ENCODE measurements around the gene CANT1. TPM values are rescaled to one million over a fixed set of nuclear protein-coding genes. Genes with fewer than 3 reads are reported as not detected.

CANT1 gene
- total RNA-seq, 1 donor from 2014 or later: 75.1 TPM

DNA sequence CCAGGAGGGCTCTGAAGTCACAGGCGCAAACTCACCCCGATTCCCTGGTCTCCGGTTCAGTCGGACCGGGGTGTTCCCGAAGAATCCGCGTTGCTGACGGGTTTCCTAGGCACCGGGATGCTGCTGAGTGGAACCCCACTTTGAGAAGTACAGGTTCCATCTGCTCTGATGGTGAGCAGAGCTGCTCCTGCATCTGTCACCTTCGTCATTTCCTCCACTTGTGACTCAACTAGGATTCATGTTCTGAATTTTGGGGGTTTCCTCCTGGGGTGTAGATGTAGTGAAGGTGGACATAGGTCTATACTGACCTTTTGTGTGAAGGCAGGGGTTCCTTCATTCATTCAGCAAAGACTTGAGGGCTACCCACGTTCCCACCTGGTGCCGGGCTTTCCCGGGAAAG, 54.9 kb downstream of the CANT1 start:
- H3K36me3 Mint-ChIP-seq: no peaks in the 10 kb centered on the region
- no peaks in the 10 kb centered on the region for H3K27me3 Mint-ChIP-seq
- TF ChIP-seq, protein P1, sequence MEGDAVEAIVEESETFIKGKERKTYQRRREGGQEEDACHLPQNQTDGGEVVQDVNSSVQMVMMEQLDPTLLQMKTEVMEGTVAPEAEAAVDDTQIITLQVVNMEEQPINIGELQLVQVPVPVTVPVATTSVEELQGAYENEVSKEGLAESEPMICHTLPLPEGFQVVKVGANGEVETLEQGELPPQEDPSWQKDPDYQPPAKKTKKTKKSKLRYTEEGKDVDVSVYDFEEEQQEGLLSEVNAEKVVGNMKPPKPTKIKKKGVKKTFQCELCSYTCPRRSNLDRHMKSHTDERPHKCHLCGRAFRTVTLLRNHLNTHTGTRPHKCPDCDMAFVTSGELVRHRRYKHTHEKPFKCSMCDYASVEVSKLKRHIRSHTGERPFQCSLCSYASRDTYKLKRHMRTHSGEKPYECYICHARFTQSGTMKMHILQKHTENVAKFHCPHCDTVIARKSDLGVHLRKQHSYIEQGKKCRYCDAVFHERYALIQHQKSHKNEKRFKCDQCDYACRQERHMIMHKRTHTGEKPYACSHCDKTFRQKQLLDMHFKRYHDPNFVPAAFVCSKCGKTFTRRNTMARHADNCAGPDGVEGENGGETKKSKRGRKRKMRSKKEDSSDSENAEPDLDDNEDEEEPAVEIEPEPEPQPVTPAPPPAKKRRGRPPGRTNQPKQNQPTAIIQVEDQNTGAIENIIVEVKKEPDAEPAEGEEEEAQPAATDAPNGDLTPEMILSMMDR (conservative IDR thresholded peaks at IDR 0.05): no peak
- H3K9me3 Mint-ChIP-seq: peaks cover 6% of the 10 kb centered on the region
- peaks cover 24% of the 10 kb centered on the region for H3K4me1 Mint-ChIP-seq (ENCODE audit: unreplicated experiment)
- no peak for DNase-seq (ENCODE audit: extremely low spot score, unreplicated experiment)
- H3K27ac Mint-ChIP-seq: no peak overlapping the region
- no peak overlapping the region for H3K4me3 Mint-ChIP-seq

DNA sequence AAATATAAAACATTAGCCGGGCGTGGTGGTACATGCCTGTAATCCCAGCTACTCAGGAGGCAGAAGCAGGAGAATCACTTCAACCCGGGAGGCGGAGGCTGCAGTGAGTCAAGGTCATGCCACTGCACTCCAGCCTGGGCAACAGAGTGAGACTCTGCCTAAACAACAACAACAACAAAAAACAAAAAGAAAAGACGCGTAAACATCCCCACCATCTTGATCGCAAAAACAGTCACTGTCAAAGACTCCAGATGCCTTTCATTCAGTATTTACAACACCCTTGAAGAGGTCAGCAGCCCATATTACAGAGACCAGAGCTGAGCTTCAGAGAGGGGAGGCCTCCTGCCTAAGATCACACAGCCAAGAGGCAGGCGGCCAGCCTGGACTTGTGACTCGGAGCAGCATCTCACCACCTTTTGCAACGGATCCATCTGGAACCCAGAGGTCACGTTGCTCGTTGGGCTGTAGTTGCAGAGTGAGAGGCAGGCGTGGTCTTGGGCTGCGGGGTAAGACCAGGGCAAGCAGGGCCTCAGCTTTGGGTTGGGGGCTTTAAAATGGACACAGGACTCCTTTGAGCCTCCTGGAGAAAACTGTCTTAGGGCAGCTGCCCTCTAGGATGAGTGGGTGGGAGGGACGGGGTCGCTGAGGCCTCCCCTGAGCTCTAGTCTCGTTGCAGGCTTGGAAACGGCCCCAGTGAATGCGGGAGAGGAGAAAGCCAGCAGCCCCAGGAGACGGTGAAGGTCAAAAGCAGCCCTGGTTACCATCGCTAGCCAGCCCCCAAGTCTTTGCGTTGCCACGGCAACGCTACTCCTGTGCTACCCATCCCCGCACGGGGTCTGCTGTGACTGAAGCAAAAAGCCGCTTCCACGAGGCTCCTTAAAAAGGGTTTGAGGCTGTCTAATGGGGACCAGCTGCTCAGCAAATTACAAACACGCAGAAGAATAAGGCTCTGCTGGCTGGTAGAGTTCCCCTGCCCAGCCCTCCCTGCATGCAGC, 55.9 kb downstream of the CANT1 start:
- H3K36me3 Mint-ChIP-seq: no peaks in the 10 kb centered on the region
- peaks cover 6% of the 10 kb centered on the region for H3K9me3 Mint-ChIP-seq
- no peak for DNase-seq (ENCODE audit: extremely low spot score, unreplicated experiment)
- no peaks in the 10 kb centered on the region for H3K27me3 Mint-ChIP-seq
- H3K4me1 Mint-ChIP-seq (ENCODE audit: unreplicated experiment): peaks cover 20% of the 10 kb centered on the region
- no peak overlapping the region for H3K4me3 Mint-ChIP-seq
- H3K27ac Mint-ChIP-seq: no peak overlapping the region
- TF ChIP-seq, protein P1 (conservative IDR thresholded peaks at IDR 0.05): no peak

DNA sequence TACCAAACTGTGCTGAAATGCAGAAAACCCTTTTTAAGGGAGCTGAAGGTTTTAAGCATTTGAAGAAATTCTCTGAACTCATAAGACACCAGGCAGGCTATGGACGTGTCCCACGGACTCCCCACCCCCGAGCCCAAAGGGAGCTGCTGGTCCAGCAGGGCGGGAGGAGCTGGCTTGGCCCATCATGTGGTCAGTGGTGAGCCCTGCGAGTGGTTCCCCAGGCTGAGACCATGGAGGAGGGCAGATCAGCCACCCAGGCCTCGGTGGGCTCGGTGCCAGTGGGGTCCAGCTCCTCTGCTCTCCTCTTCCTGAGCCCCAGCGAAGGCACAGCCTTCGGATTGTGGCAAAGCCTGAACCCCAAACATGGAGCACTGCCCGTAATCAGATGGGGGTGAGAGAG, 56.9 kb downstream of the CANT1 start:
- Mint-ChIP-seq H3K27me3 (no peaks in the 10 kb centered on the region), H3K36me3 (no peaks in the 10 kb centered on the region), H3K4me1 (ENCODE audit: unreplicated experiment) (peaks cover 20% of the 10 kb centered on the region), H3K9me3 (peaks cover 6% of the 10 kb centered on the region), H3K27ac (peak overlapping the region; percentile 11), H3K4me3 (no peak overlapping the region)
- DNase-seq (ENCODE audit: extremely low spot score, unreplicated experiment): no peak
- TF ChIP-seq, protein P1 (conservative IDR thresholded peaks at IDR 0.05): no peak

DNA sequence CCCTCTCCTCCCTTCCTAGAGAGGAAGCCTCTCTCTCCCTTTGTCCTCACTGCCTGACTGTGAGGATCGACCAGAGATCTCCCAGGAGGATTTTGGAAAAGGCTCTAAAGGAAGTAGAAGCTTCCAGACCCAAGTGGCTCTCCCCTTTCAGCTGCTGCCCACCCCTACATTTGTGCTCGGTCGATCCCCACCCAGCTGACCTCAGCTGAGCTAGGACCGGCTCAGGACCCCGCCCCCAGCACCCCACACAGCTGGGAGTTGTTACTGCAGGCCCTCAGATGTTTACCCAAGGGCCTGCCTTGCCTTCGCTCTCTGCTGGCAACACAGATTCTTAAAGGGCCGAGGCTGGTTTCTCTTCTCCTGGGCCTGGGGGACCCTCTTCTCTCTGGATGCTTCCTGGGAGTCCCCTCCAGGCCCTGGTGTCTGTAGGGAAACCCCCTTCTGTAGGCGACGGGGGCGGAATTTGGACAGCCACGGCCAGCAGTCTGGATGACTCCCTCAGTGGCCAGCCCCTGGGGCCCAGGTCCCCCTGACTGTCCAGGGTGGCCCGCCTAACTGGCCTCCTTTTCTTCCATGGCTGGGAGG, 57.5 kb downstream of the CANT1 start:
- H3K27me3 Mint-ChIP-seq: no peaks in the 10 kb centered on the region
- H3K27ac Mint-ChIP-seq: peak overlapping the region; percentile 11

DNA sequence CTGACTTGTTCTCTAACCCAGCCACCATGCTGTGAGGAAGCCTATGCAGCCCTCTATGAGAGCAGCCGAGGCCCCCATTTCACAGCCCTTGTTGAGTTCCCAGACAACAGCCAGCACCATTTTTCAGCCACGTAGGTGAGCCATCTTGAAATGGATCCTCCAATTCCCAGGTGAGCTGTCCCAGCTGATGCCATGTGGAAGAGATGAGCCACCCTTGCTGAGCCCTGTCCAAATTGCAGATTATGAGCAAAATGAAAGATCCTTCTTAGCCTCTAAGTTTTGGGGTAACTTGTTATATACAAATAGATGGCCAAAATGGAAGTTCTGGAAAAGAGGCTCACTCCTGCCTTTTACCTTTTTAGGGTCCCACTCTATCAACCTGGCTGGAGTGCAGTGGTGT, 58.7 kb downstream of the CANT1 start:
- H3K27me3 Mint-ChIP-seq: no peaks in the 10 kb centered on the region
- TF ChIP-seq, protein P1 (conservative IDR thresholded peaks at IDR 0.05): no peak
- no peaks in the 10 kb centered on the region for H3K36me3 Mint-ChIP-seq
- peaks cover 6% of the 10 kb centered on the region for H3K9me3 Mint-ChIP-seq
- peaks cover 27% of the 10 kb centered on the region for H3K4me1 Mint-ChIP-seq (ENCODE audit: unreplicated experiment)
- H3K4me3 Mint-ChIP-seq: no peak overlapping the region
- no peak for DNase-seq (ENCODE audit: extremely low spot score, unreplicated experiment)
- no peak overlapping the region for H3K27ac Mint-ChIP-seq

More for the DNA sequence above, 57.5 kb downstream of the CANT1 start:
- TF ChIP-seq, protein P1 (conservative IDR thresholded peaks at IDR 0.05): no peak
- DNase-seq (ENCODE audit: extremely low spot score, unreplicated experiment): no peak
- Mint-ChIP-seq H3K9me3 (peaks cover 6% of the 10 kb centered on the region), H3K36me3 (no peaks in the 10 kb centered on the region), H3K4me1 (ENCODE audit: unreplicated experiment) (peaks cover 23% of the 10 kb centered on the region), H3K4me3 (no peak overlapping the region)
